GM19467 (cell line): Measurements from ENCODE around the gene TANC1.

ENCODE experiments used
- ATAC-seq: cut with Tn5 transposase; IDR thresholded peaks from one replicate; pipeline ENCODE4 v1.9.1; 2021; ENCODE audit warnings: mild to moderate bottlenecking, moderate library complexity; ENCODE audit not compliant: unreplicated experiment

The TANC1 gene

GRCh38 chr2:158993721-158994587 lies 25.5 kb downstream of the TANC1 start:
- ATAC-seq = no peak

- no peak for ATAC-seq
Observed at GRCh38 chr2:158994920-158995676, 26.7 kb downstream of the TANC1 start.

- ATAC-seq = no peak
Observed at GRCh38 chr2:158995677-158996049, 27.2 kb downstream of the TANC1 start.

DNA sequence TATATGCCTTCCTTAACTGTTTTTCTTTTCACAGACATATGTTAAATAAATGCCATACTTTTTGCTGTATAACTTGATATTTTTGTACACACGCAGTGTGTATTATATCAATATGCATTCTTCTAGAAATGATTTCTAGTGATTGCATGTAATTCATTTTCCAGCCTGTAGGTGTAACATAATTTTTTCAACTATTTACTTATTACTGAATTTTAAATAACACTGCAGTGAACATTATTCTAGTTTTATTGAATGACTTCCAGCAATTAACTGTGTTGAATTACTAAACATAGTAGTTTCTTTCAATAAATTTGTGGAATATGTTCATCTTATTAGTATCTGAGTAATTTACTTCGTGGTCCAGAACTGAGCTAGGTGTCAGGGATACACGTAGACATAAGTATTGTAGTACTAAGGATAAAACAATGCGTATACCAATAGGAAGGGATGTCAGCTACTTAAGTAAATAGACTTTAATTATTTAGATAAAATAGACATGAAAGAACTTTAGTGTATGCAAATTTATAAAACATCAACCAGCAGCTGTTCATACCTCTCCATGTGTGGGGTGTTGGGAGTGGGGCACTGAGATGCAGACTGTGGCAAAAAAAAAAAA lies 28.0 kb downstream of the TANC1 start:
- no peak for ATAC-seq

GRCh38 chr2:158997037-158997790 lies 28.8 kb downstream of the TANC1 start:
- no peak for ATAC-seq

GRCh38 chr2:158998551-158999248 lies 30.3 kb downstream of the TANC1 start:
- no peak for ATAC-seq

DNA sequence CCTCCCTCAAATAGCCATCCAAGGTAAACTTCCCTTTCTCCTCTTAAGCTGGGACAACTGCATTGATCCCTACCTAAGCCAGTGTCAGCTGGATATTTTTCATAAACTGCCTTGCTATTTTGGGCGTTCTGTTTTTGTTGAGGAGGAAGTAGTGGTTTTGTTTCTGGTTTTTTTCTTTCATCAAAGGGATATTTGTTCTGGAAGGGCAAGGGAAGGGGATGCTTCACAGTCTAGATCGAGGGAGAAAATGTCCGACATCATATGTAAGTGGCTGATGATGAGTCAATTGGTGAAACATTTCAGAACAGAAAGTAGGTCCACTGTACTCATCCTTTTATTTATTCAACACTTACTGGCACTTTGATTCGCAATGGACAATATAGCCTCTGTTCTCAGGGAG lies 31.0 kb downstream of the TANC1 start:
- ATAC-seq = no peak

- no peak for ATAC-seq
Observed at GRCh38 chr2:159000072-159000471, 31.6 kb downstream of the TANC1 start.

DNA sequence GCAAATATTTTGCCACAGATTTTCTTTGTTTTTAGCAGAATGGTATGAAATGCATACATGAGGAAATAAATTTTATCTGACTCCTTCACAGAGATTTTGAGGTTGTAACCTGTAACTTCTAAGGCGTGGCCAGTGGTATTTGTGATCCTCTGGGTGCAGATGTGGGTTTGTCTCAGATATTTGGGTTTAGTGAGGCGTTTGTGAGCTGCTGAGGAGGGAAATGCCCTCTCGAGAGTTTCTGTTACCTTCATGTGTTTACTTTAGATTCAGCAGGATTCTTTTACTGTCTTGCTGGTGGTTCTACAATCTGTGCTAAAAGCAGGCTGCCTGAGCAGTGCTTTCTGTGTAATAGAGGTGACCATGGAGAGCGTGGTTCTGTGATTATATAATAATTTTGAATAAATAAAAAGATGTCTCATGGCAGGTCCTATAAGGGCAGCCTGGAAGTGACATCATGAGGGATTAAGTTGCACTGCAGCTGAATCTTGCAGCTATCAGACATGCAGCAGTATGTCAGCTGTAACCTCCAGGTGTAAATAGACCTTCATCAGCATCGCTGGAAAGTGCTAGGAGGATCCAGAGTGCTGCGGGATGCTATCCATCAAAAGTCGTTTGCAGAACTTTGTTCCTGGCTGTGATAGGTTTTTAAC lies 34.1 kb downstream of the TANC1 start:
- no peak for ATAC-seq

- ATAC-seq = no peak
Observed at GRCh38 chr2:159003555-159003954, 35.1 kb downstream of the TANC1 start.

DNA sequence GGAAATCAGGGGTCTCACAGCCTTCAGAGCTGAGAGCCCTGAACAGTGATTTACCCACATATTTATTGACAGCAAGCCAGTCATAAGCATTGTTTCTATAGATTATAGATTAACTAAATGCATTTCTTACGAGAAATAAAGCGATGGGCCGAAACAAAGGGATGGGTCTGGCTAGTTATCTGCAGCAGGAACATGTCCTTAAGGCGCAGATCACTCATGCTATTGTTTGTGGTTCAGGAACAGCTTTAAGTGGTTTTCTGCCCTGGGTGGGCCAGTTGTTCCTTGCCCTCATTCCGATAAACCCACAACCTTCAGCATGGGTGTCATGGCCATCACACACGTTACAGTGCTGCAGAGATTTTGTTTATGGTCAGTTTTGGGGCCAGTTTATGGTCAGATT lies 36.4 kb downstream of the TANC1 start:
- ATAC-seq = no peak

DNA sequence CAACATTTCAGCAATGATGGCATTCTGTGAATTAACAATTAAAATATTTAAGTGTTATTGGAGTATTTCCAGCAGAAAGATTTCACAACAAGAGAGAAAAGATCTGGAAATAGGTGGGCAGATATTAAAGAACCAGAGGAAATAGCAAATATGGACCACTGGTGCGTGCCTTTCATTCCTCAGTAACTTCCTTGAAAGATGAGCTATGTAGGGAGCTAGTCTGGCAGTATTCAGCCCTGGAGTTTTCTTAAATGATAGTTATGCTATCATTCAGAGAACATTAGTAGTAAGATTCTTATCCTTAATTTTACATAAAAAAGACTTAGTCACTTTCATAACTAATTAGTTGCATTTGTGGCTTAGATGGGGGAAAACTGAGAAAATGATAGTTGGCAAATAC lies 41.5 kb downstream of the TANC1 start:
- no peak for ATAC-seq

- ATAC-seq = no peak
Observed at GRCh38 chr2:159010340-159010739, 41.9 kb downstream of the TANC1 start.

DNA sequence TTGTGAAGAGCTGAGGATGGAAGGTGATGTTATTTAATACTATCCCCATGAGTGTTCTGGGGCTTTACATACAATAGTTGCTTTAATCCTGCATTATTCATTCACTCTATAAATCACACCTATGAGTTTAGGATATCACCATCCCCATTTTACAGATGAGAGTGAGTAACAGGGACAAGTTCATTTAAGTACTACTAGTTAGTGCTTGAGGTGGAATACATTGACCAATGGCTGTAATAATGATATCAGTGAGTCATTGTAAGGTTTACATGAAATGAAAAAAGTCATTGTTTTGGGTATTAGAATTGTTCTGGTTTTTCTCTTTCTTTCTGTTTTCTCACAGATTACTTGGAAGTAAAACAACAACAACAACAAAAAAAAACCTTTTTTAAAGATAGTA lies 42.5 kb downstream of the TANC1 start:
- ATAC-seq = no peak

GRCh38 chr2:159012142-159012541 lies 43.7 kb downstream of the TANC1 start:
- no peak for ATAC-seq

DNA sequence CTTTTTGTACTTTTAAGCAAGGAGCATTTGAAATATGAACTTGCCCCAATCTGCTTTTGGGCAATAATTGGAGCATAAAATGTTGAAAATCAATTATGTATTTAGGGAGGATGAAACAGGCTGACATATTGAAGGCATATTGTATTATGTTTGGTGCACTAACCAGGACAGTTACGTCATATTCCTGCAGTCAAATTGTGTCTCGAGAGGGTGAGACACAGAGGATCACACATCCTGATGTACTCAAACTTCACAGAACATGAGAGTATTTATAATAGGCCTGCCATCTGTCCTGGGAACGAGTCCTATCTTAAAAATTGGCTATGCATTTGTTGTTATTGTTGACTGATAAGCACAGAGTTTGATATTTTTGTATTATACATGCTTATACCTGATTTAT lies 44.7 kb downstream of the TANC1 start:
- no peak for ATAC-seq

- ATAC-seq = no peak
Observed at GRCh38 chr2:159015174-159015573, 46.7 kb downstream of the TANC1 start.

GRCh38 chr2:159015823-159016222 lies 47.4 kb downstream of the TANC1 start:
- no peak for ATAC-seq

- ATAC-seq = no peak
Observed at GRCh38 chr2:159017837-159018236, 49.4 kb downstream of the TANC1 start.

- ATAC-seq = no peak
Observed at GRCh38 chr2:159019021-159019420, 50.6 kb downstream of the TANC1 start.
